HG02870 (cell line): Measurements from ENCODE around the gene UGT1A9.

ENCODE experiments used
- ATAC-seq: cut with Tn5 transposase; IDR thresholded peaks from one replicate; pipeline ENCODE4 v1.9.1; 2021; ENCODE audit warnings: mild to moderate bottlenecking, moderate library complexity; ENCODE audit not compliant: unreplicated experiment

UGT1A9 gene

GRCh38 chr2:233792720-233793119 is 121.0 kb downstream of the UGT1A9 start:
- no peak for ATAC-seq

- no peak for ATAC-seq
These were observed 121.9 kb downstream of the UGT1A9 start for GRCh38 chr2:233793465-233794127.

GRCh38 chr2:233794128-233794658 is 122.5 kb downstream of the UGT1A9 start:
- ATAC-seq: no peak

- ATAC-seq: no peak
These were observed 124.1 kb downstream of the UGT1A9 start for GRCh38 chr2:233795735-233796171.

- ATAC-seq: no peak
These were observed 124.6 kb downstream of the UGT1A9 start for GRCh38 chr2:233796254-233796653.

GRCh38 chr2:233798335-233799086 is 126.8 kb downstream of the UGT1A9 start:
- ATAC-seq: no peak

- no peak for ATAC-seq
These were observed 127.5 kb downstream of the UGT1A9 start for GRCh38 chr2:233799087-233799665.

GRCh38 chr2:233799716-233800115 is 128.0 kb downstream of the UGT1A9 start:
- no peak for ATAC-seq

GRCh38 chr2:233800208-233800607 is 128.5 kb downstream of the UGT1A9 start:
- ATAC-seq: no peak

GRCh38 chr2:233801357-233802131 is 129.8 kb downstream of the UGT1A9 start:
- no peak for ATAC-seq

- no peak for ATAC-seq
These were observed 130.6 kb downstream of the UGT1A9 start for GRCh38 chr2:233802132-233802815.

GRCh38 chr2:233803292-233803911 is 131.7 kb downstream of the UGT1A9 start:
- no peak for ATAC-seq

- ATAC-seq: no peak
These were observed 132.3 kb downstream of the UGT1A9 start for GRCh38 chr2:233803994-233804393.

- ATAC-seq: no peak
These were observed 135.6 kb downstream of the UGT1A9 start for GRCh38 chr2:233807215-233807865.

- no peak for ATAC-seq
These were observed 136.6 kb downstream of the UGT1A9 start for GRCh38 chr2:233807966-233808935.

GRCh38 chr2:233810385-233810784 is 138.7 kb downstream of the UGT1A9 start:
- no peak for ATAC-seq

GRCh38 chr2:233811087-233811486 is 139.4 kb downstream of the UGT1A9 start:
- no peak for ATAC-seq

- no peak for ATAC-seq
These were observed 140.0 kb downstream of the UGT1A9 start for GRCh38 chr2:233811732-233812131.
